ENCODE data around the gene USH1G.

The USH1G gene

DNA sequence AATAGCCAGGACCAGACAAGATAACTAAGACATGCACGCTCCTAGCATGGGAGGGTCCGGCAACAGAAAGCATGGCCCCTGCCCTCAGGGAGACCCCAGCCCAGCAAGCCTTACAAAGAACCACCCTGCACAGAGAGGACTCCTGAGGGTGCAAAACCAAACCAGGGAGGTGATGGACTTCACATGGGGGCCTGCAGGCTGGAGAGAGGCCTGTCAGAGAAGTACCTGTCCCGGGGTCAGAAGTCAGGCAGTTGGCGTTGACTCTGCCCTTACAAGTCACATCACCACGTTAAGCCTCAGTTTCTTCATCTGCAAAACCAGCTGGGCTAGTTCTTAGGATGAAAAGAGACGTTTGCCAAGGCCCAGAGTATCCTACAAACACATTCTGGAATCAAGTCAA, 5.7 kb upstream of the USH1G start:
- H3K9me3 ChIP-seq (ENCODE audit: severe bottlenecking): no peaks in the 10 kb centered on the region
- H3K27me3 ChIP-seq (ENCODE audit: insufficient read depth, low read depth, severe bottlenecking): peaks cover 17% of the 10 kb centered on the region
- no peak overlapping the region for H3K4me3 ChIP-seq (ENCODE audit: low read depth, low read length)
- DNase-seq: no peak
- H3K27ac ChIP-seq: no peak overlapping the region
- TF ChIP-seq, protein P1, sequence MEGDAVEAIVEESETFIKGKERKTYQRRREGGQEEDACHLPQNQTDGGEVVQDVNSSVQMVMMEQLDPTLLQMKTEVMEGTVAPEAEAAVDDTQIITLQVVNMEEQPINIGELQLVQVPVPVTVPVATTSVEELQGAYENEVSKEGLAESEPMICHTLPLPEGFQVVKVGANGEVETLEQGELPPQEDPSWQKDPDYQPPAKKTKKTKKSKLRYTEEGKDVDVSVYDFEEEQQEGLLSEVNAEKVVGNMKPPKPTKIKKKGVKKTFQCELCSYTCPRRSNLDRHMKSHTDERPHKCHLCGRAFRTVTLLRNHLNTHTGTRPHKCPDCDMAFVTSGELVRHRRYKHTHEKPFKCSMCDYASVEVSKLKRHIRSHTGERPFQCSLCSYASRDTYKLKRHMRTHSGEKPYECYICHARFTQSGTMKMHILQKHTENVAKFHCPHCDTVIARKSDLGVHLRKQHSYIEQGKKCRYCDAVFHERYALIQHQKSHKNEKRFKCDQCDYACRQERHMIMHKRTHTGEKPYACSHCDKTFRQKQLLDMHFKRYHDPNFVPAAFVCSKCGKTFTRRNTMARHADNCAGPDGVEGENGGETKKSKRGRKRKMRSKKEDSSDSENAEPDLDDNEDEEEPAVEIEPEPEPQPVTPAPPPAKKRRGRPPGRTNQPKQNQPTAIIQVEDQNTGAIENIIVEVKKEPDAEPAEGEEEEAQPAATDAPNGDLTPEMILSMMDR (IDR thresholded peaks at IDR 0.05; ENCODE audit: low read depth, low read length): no peak
- H3K36me3 ChIP-seq: no peaks in the 10 kb centered on the region

DNA sequence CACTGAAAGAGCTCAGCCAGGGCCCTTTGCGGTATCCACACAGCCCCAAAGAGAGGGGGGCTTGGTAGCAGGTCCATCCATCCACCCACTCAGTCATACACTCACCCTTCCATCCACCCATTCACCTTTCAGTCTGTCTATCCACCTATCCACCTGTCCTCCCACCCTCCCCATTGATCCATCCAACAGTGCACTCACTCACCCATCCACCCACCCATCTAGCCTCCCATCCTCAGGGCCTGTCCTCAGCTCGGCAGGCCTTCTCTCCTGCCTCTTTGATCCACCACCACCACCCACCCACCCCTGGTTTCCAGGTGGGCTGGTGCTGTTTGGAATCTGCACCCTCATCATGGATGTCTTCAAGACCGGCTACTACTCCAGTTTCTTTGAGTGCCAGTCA, 2.2 kb upstream of the USH1G start:
- H3K4me3 ChIP-seq (ENCODE audit: low read depth, low read length): no peak overlapping the region
- H3K9me3 ChIP-seq (ENCODE audit: severe bottlenecking): no peaks in the 10 kb centered on the region
- H3K27ac ChIP-seq: no peak overlapping the region
- TF ChIP-seq, protein P1 (IDR thresholded peaks at IDR 0.05; ENCODE audit: low read depth, low read length): no peak
- H3K27me3 ChIP-seq (ENCODE audit: insufficient read depth, low read depth, severe bottlenecking): peaks cover 23% of the 10 kb centered on the region
- H3K36me3 ChIP-seq: no peaks in the 10 kb centered on the region
- no peak for DNase-seq

DNA sequence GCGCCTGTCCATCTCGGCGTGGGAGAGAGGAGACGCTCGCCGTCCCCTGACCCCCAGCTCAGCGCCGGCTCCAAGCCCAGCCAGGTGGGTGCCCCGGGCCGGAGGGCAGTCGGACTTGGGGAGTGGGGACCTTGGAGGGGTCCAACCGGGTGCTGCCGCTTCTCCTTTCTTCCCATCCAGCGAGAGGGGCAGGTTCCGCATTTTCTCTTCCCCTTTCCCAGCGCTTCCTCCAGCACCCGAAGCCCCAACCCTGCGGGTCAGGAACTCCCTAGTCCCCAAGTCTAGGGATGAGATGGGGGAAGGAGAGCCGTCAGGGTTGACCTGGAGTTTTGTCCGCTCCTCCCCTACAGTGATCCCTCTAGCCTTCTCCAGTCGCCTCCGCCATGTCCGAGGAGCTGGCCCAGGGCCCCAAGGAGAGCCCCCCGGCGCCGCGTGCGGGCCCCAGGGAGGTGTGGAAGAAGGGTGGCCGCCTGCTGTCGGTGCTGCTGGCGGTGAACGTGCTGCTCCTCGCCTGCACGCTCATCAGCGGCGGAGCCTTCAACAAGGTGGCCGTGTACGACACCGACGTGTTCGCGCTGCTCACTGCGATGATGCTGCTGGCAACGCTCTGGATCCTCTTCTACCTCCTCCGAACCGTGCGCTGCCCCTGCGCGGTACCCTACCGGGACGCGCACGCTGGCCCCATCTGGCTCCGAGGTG, 1.3 kb upstream of the USH1G start, which contains the start of gene OTOP2:
OTOP2 (plus strand) TSS at position 24 of the 699 bp plus-strand sequence; CDS start at position 384, 360 bp downstream.
- TF ChIP-seq, protein P1 (IDR thresholded peaks at IDR 0.05; ENCODE audit: low read depth, low read length): no peak
- no peaks in the 10 kb centered on the region for H3K36me3 ChIP-seq
- peaks cover 23% of the 10 kb centered on the region for H3K27me3 ChIP-seq (ENCODE audit: insufficient read depth, low read depth, severe bottlenecking)
- H3K27ac ChIP-seq: no peak within 1 kb of the TSS
- no peaks in the 10 kb centered on the region for H3K9me3 ChIP-seq (ENCODE audit: severe bottlenecking)
- no peak for DNase-seq
- peak within 1 kb of the TSS; percentile 60 for H3K4me3 ChIP-seq (ENCODE audit: low read depth, low read length)

DNA sequence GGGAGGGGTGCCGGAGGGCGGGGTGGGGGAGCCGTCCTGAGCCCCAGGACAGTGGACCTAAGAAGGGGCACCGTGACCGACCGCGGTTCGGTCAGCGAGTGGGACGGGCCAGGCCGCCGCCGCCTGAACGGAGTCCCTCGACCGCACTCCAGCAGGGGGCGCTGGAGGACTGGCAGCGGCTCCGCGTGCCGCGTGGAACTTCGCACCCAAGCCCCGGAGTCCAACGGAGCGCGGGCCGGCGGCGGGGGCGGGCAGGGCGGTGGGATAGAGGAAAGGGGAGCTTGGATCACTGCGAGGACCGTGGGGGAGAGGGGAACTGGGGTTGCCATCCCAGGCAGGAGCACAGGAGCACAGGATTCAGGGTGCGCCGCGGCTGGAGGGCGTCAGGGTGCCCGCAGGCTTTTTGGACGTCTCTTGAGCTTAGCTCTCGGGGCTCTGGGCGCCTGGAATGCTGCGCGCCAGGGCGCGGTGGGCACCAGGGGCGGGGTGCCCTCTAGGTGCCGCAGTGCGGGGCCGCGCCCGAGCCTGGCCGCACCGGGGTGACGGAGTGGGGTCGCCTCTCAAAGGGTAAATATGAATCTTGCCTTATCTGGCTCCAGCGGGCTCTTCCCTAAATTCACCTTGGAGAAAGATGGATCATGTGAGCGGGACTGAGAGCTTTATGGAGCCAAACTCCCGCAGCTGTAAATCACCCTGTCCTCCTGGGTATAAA, 639 bp upstream of the USH1G start:
- Histone ChIP-seq H3K27ac (no peak overlapping the region), H3K4me3 (ENCODE audit: low read depth, low read length) (peak overlapping the region; percentile 60), H3K27me3 (ENCODE audit: insufficient read depth, low read depth, severe bottlenecking) (peaks cover 23% of the 10 kb centered on the region), H3K36me3 (no peaks in the 10 kb centered on the region), H3K9me3 (ENCODE audit: severe bottlenecking) (no peaks in the 10 kb centered on the region)
- DNase-seq: peak; percentile 84
- TF ChIP-seq, protein P1 (IDR thresholded peaks at IDR 0.05; ENCODE audit: low read depth, low read length): peak; percentile 94

DNA sequence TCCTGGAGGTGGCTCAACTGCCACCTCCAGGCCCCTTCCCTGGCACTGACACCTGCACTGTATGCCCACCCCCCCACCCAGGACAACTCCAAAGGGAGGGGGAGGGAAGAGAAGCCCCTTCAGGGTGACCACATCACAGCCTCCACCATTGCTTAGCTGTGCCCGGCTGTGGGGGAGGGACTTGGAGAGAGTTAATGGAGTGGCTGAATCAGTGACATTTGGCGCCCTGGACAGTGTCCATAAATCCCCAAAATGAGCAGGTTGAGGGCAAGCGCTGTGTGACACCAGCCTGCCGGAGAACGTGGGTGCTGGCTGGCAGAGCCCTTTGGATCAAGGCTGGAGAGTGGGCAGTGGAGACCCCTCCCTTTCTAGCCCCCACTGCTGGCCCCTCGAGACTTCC, 883 bp downstream of the USH1G start:
- Histone ChIP-seq H3K9me3 (ENCODE audit: severe bottlenecking) (no peaks in the 10 kb centered on the region), H3K4me3 (ENCODE audit: low read depth, low read length) (peak overlapping the region; percentile 60; the same call in 1 of the 2 replicates), H3K36me3 (no peaks in the 10 kb centered on the region), H3K27me3 (ENCODE audit: insufficient read depth, low read depth, severe bottlenecking) (peaks cover 23% of the 10 kb centered on the region), H3K27ac (no peak overlapping the region)
- DNase-seq: no peak
- TF ChIP-seq, protein P1 (IDR thresholded peaks at IDR 0.05; ENCODE audit: low read depth, low read length): no peak

Measured in WERI-Rb-1 (cell line).